MG63 (cell line): ENCODE measurements around the gene DEDD. TPM values are rescaled to one million over a fixed set of nuclear protein-coding genes. Genes with fewer than 3 reads are reported as not detected.
A peak's percentile ranks its signal among the peaks of the same experiment; 100 is the strongest.

Experiments used
- DNase-seq: peaks from one replicate; pipeline ENCODE4 v3.0.0-alpha.2; 2020
- H3K27me3 ChIP-seq: fragments of 250-450 bp; sonication (Bioruptor Pico); 2 replicates; pipeline ENCODE4 v1.5.1; 2020; ENCODE audit warnings: mild to moderate bottlenecking, moderate library complexity
- H3K36me3 ChIP-seq: fragments of 250-450 bp; sonication (Bioruptor Pico); 2 replicates; pipeline ENCODE4 v1.5.1; 2020; ENCODE audit warnings: mild to moderate bottlenecking, moderate library complexity
- H3K4me3 ChIP-seq: fragments of 250-450 bp; sonication (Bioruptor Pico); 2 replicates; pipeline ENCODE4 v1.5.1; 2020; ENCODE audit warnings: mild to moderate bottlenecking, moderate library complexity
- H3K9me3 ChIP-seq: fragments of 250-450 bp; sonication (Bioruptor Pico); 2 replicates; pipeline ENCODE4 v1.5.1; 2020; ENCODE audit warnings: mild to moderate bottlenecking, moderate library complexity
- total RNA-seq: library from RNA; depleted of rRNA; stranded (reverse); fragments of >200 nt; shearing (Covaris generic); gene quantifications from 2 replicates; pipeline ENCODE4 v1.2.3, GENCODE V29; 2014; ENCODE audit warnings: low replicate concordance

Gene DEDD
- total RNA-seq, 1 experiment from 2014 or later = 39.8 TPM

DNA sequence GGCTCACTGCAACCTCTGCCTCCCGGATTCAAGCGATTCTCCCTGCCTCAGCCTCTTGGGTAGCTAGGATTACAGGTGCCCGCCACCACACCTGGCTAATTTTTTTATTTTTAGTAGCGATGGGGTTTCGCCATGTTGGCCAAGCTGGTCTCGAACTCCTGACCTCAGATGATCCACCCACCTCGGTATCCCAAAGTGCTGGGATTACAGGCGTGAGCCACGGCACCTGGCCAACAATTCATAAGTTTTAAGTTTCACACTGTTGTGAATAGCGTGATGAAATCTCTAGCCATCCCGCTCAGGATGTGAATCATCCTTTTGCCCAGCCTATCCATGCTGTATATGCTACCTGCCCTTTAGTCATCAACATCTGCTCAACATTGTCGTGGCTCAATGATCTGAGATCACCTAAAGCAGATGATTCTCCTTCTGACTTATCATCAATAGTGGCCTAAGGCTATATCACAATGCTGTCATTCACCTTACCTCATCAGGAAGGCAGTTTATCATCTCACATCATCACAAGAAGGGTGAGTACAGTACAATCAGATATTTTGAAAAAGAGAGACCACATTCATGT, 17.2 kb downstream of the DEDD start:
- peak; percentile 83 for DNase-seq
- Histone ChIP-seq H3K36me3 (peaks cover 69% of the 10 kb centered on the region), H3K4me3 (no peak overlapping the region), H3K27me3 (no peaks in the 10 kb centered on the region), H3K9me3 (no peaks in the 10 kb centered on the region)

DNA sequence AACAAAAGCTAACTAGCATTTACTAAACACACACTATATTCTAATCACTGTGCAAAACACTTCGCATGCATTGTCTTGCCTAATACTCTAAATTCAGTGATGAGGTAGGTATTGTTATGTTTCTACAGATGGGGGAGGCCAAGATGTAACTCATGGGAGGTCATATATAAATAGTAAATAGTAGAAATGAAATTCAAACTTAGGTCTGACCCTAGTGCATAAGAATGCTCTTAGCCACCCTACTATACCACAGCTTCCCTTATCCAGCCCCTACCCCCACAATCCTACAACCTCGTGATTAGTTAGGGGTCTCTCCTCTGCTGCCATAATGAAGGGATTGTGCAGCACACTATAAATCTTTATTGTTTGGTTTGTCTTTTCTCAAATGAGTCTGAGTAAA, 17.9 kb downstream of the DEDD start:
- Histone ChIP-seq H3K36me3 (peaks cover 69% of the 10 kb centered on the region), H3K27me3 (no peaks in the 10 kb centered on the region), H3K4me3 (no peak overlapping the region), H3K9me3 (no peaks in the 10 kb centered on the region)
- no peak for DNase-seq

DNA sequence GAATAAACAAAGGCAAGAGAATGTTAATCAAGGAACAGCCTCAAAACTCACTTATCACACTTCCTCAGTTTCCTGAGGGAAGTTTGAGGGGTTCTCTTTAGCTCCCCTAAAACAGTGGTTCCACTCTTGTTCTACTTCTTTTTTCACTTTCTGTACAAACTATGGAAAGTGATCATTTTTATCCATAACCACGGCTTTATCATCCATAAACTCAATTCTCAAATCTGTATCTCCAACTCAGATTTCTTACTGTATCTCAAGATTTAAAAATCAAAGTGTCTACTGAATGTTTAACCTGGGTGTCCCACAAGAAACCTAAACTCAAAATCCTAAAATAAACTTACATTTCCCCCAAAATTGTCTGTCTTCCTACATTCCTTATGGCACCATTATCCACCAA, 18.6 kb downstream of the DEDD start:
- H3K9me3 ChIP-seq = no peaks in the 10 kb centered on the region
- peaks cover 69% of the 10 kb centered on the region for H3K36me3 ChIP-seq
- no peak for DNase-seq
- no peaks in the 10 kb centered on the region for H3K27me3 ChIP-seq
- H3K4me3 ChIP-seq = no peak overlapping the region

DNA sequence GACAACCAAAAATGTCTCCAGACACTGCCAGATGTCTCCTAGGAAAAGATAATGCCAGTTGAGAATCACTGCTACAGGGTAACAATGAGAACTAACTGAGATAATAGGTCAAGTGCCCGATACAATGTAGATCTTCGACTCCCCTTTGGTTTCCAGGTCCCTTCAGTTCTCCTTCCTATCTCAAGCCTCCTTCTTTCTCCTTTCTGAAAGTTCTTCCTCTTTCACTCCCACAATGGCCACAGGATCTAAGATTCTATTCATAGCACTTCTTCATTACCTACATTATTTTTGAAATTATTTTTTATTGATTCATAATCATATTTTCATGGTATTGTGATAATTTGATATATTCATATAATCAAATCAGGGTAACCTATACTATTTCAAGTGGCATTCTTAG, 20.9 kb downstream of the DEDD start:
- H3K4me3 ChIP-seq = no peak overlapping the region
- peaks cover 74% of the 10 kb centered on the region for H3K36me3 ChIP-seq
- no peak for DNase-seq
- H3K9me3 ChIP-seq = no peaks in the 10 kb centered on the region
- no peaks in the 10 kb centered on the region for H3K27me3 ChIP-seq

DNA sequence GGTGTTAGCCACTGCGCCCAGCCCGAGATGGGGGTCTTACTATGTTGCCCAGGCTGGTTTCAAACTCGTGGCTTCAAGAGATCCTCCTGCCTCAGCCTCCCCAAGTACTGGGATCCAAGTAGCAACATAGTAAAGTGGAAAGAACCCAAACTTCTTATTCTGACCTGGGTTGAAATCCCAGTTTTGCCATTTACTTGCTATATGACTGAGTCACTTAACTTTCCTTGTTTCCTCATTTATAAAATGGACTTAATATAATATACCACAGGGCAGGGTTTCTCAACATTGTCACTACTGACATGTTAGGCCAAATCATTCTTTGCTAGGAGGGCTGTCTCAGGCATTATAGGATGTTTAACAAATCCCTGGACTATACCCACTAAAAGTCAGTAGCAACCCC, 21.4 kb downstream of the DEDD start:
- no peak overlapping the region for H3K4me3 ChIP-seq
- H3K9me3 ChIP-seq = no peaks in the 10 kb centered on the region
- H3K36me3 ChIP-seq = peaks cover 73% of the 10 kb centered on the region

DNA sequence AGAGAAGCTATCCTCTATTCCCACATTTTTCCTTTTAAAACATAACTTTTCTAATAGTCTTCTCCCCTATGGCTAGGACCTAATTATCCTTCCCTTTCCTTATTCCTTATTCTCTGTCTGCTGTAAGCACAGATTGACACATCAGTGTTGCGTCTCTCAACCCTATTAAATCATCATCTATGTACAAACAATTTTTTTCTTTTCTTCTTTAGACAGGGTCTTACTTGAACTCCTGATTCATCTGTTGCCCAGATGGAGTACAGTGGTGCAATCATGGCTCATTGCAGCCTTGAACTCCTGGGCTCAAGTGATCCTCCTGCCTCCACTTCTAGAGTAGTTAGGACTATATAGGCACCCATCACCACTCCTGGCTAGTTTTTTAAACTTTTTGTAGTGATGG, 26.0 kb downstream of the DEDD start:
- no peak for DNase-seq
- Histone ChIP-seq H3K9me3 (no peaks in the 10 kb centered on the region), H3K27me3 (no peaks in the 10 kb centered on the region), H3K36me3 (peaks cover 63% of the 10 kb centered on the region), H3K4me3 (no peak overlapping the region)

More for the DNA sequence above, 21.4 kb downstream of the DEDD start:
- DNase-seq = no peak
- no peaks in the 10 kb centered on the region for H3K27me3 ChIP-seq

DNA sequence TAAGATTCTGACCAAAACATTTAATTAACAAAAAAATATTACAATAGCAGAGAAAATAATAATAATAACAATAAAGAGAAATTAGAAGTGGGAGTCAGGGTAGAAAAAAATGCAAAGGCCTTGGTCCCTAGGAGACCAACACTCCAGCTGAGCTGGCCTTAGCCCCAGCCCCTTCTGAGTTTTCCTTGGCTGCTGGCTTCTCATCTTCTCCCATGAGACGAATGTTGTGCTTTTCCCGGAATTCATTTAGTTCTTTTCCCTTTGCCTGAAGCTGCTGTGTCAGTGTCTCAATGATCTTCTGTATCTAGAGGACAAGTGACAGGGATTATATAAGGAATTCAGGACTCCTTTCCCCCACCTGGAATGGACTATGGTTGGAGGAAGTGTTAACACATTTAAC, 31.9 kb downstream of the DEDD start:
- H3K36me3 ChIP-seq = peaks cover 46% of the 10 kb centered on the region
- no peaks in the 10 kb centered on the region for H3K9me3 ChIP-seq
- H3K4me3 ChIP-seq = no peak overlapping the region
- DNase-seq = no peak
- H3K27me3 ChIP-seq = no peaks in the 10 kb centered on the region

DNA sequence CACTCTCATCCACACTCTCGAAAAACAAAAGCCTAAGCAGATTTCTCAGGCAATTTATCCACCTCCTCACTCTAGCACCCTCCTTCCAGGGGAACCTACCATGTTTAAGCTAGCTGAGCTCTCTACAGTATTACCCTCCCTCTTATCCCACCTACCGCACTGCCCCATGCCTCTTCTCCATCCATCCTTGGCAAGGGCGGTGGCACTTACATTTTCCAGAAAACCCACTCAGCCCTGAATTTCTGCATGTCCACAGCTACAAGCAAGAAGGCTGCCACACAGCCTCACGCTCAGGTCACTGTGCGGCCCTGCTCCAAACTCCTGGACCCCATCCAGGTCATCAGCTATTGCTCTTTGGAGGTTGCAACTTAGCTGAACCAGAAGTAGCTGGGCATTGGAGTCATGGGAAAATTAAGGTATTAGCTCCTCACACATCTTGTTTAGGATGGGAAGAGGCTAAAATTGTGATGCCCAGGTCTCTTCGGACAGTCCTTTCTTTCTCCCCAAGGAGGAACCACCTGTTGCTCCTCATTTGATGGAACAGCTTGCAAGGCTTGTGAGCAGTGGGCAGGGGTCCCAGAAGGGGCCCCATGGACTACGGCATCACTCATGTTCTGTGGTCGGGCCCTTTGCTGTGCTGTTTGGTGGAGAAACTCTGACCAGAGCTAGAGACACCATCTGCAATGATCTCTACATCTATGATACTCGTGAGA, 33.2 kb downstream of the DEDD start:
- Histone ChIP-seq H3K9me3 (no peaks in the 10 kb centered on the region), H3K4me3 (no peak overlapping the region), H3K27me3 (no peaks in the 10 kb centered on the region), H3K36me3 (peaks cover 42% of the 10 kb centered on the region)
- DNase-seq = no peak

DNA sequence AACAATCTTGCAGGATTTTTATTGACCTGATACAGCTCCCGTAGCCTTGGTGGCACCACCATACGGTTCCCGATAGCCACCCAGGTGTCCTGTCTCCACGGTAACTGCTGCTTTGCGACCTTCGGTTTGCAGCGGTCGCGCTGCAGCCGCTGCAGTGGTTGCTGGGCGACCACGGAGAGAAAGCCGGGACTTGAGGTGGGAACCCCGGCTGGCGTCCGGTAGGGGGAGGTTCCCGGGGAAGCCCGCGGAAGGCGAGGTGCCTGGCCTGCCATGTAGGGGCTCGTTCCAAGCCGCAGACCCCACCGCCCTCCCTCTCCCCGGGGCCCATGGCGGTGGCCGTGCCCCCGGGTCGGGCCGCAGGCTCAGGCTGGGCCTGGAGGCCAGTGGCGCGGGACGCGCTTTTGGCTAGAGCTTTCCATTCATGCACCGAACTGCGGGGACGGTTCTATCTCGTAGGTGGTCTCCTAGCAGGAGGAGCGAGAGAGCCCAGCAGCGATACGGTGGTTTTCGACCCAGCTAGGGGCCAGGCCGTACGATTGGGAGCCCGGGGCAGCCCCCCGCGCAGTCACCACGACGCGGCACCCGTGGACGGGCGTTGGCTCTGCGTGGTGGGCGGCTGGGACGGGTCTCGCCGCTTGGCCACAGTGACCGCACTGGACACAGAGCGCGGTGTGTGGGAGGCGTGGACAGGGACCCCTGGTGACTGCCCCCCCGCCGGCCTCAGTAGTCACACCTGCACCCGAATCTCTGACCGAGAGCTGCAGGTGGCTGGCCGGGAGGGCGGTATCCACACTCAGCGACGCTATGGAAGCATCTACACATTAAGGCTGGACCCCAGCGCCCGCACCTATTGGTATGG, 34.0 kb downstream of the DEDD start, which contains the start of gene KLHDC9:
TSS of gene KLHDC9 (plus strand) at position 152 of the 859 bp plus-strand sequence. CDS start at position 327, 175 bp downstream.
- no peak for DNase-seq
- no peak within 1 kb of the TSS for H3K4me3 ChIP-seq

DNA sequence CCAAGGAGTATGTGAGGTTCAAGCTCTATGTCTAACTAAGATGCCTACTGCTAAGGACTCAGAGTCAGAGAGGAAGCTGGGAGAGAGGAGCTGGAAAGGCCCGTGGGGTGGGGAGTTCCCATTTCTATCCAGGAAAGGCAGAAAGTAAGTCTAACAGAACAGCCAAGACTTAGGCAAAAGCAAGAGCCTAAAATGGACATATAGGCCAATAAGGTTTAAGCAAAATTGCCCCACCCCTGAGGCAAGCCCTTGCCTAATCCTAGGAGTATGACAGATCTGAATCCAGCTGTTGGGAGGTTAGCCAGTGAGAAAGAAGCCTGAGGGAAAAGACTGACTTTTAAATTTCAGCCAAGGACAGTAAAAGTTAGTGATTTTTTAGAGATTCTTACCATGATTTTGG, 35.9 kb downstream of the DEDD start:
- no peaks in the 10 kb centered on the region for H3K9me3 ChIP-seq
- DNase-seq = peak; percentile 56
- peaks cover 26% of the 10 kb centered on the region for H3K36me3 ChIP-seq
- H3K27me3 ChIP-seq = no peaks in the 10 kb centered on the region
- H3K4me3 ChIP-seq = no peak overlapping the region

More for the DNA sequence above, 34.0 kb downstream of the DEDD start, which contains the start of gene KLHDC9:
- no peaks in the 10 kb centered on the region for H3K27me3 ChIP-seq
- H3K9me3 ChIP-seq = no peaks in the 10 kb centered on the region
- peaks cover 37% of the 10 kb centered on the region for H3K36me3 ChIP-seq

DNA sequence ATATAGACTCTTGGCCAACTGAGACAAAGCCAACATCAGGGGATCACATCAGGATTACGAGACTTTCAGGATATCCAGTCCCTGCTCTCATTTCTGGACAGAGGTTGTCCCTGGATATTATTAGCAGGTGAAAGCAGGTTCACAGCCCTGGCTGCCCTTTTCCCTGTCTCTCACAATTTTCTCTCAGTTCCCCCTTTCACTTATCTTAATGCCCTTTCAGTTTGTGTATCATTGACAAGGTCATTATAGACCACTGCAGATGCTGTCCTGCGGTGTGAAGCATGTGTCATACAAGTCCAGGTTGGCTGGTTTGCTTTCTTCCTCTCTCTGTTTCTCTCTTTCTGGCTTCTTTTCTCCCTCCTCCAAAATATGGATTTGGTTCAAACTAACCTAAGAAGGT, 36.5 kb downstream of the DEDD start:
- no peak for DNase-seq

DNA sequence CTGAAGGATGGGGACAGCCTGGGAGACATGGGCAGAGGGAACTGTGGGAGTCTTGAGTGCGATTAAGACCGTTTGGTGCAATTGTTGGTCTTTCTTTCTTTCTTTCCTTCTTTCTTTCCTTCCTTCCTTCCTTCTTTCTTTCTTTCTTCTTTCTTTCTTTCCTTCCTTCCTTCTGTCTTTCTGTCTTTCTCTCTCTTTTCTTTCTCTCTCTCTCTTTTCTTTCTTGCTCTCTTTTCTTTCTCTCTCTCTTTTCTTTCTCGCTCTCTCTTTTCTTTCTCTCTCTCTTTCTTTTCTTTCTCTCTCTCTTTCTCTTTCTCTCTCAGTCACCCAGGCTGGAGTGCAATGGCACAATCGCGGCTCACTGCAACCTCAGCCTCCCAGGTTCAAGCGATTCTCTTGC, 37.2 kb downstream of the DEDD start:
- DNase-seq = no peak
- Histone ChIP-seq H3K9me3 (no peaks in the 10 kb centered on the region), H3K27me3 (no peaks in the 10 kb centered on the region), H3K4me3 (no peak overlapping the region), H3K36me3 (peaks cover 15% of the 10 kb centered on the region)

More for the DNA sequence above, 36.5 kb downstream of the DEDD start:
- Histone ChIP-seq H3K9me3 (no peaks in the 10 kb centered on the region), H3K36me3 (peaks cover 22% of the 10 kb centered on the region), H3K27me3 (no peaks in the 10 kb centered on the region), H3K4me3 (no peak overlapping the region)

DNA sequence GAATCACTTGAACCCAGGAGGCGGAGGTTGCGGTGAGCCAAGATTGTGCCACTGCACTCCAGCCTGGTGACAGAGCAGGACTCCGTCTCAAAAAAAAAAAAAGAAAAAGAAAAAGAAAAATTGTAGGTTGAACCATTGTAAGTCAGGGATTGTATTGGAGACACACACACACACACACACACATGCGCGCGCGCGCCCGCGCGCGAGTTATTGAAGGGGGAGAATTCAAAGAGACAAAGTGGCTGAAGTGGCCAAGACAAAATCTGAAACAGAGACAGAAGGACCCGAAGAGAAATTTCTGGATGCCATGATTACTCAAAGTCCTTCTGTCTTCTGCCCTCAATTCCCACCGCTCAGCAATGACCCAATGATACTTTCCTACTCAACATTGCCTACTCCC, 38.0 kb downstream of the DEDD start:
- no peak for DNase-seq
- Histone ChIP-seq H3K36me3 (peaks cover 8% of the 10 kb centered on the region), H3K9me3 (no peaks in the 10 kb centered on the region), H3K4me3 (no peak overlapping the region), H3K27me3 (no peaks in the 10 kb centered on the region)

DNA sequence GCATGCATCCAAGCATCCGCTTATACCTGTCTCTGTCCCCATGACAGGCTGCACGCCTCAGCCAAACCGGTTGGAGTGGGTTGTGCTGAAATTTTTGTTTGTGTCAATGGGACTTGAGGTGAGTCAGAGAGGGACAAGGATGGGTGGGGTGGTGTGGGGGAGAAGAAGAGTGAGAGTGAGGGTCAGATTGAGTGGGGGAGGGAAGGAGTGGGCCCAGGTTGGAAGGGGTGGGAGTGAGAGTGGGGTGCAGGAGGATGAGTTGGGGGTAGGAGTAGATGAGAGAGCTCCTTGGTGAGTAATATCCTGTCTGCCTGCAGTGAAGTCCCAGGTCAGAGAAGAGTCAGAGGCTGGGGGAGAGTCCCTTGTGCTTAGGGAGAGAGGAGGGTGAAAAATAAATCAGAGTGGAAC, 39.8 kb downstream of the DEDD start:
- Histone ChIP-seq H3K36me3 (no peaks in the 10 kb centered on the region; the same call in 1 of the 2 replicates), H3K27me3 (no peaks in the 10 kb centered on the region), H3K9me3 (no peaks in the 10 kb centered on the region), H3K4me3 (no peak overlapping the region)
- DNase-seq = peak; percentile 47

DNA sequence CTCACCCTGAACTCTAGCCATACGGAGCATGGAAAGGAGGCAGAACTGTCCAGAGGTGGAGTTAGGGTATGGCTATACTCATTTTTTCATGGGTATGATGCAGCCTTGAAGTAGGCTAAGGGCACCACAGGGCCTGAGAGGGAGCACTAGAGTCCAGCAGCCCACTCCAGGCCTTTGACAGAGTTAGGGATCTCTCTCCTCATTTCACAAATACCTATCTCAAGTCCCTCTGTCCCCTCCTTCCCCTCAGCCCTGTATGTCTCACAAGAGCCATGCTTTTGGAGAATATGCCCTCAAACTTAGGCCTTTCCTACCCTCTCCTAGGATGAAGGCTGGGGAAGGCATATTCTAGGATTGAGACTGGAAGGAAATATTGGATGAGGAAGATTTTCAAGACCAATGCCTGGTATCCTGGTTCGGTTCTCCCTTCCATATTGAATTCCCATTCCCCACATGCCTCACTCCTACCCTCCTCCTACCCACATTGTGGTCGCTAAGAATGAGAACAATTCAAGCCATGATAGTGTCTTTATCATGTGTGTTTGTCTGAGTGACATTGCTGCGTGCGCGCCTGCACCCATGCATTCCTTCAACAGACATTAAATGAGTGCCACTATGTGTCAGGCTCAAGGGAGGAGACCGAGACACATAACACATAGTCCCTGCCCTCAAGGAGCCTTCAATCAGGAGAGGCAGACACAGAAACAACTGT, 40.5 kb downstream of the DEDD start:
- H3K36me3 ChIP-seq = no peaks in the 10 kb centered on the region; the same call in 1 of the 2 replicates
- no peaks in the 10 kb centered on the region for H3K9me3 ChIP-seq
- no peaks in the 10 kb centered on the region for H3K27me3 ChIP-seq
- no peak for DNase-seq
- no peak overlapping the region for H3K4me3 ChIP-seq

DNA sequence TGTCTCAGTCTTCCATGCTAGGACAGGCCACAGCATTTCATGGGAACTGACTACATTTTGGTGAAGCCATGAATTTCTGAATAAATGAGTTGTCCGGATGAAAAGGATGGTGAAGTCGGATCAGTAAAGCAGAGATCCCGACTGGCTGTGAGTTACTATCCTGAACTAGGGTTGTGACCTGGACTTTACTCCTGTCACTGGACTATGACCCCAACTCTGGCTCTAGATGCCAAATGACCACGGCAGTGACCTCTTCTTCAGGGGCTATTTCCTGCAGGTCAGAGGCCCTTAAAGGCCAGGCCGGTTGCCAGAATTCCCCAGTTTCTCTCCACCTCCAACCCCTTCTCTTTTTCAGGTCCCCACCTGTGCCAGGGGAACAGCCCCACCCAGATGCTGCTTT, 41.4 kb downstream of the DEDD start:
- no peaks in the 10 kb centered on the region for H3K27me3 ChIP-seq
- no peak overlapping the region for H3K4me3 ChIP-seq
- DNase-seq = no peak
- H3K36me3 ChIP-seq = no peaks in the 10 kb centered on the region; the same call in 1 of the 2 replicates
- H3K9me3 ChIP-seq = no peaks in the 10 kb centered on the region

DNA sequence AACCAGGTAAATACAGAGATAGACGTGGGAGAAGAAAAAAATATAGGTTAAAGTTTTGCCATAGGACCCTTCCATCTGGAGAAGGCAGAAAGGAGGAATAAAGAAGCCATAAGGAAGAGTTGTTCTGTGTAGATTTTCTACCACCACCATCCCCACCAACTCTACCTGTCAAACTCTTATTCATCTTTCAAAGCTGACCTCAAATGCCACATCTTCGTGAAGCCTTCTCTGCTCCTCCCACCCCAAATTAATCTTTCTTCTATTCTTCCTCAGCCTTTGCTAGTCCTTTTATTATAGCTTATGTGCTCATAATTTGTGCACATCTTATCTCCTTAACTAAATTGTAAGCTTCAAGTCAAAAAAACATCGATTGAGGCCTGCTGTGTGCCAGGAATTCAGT, 41.9 kb downstream of the DEDD start:
- DNase-seq = no peak
- H3K27me3 ChIP-seq = no peaks in the 10 kb centered on the region
- H3K4me3 ChIP-seq = no peak overlapping the region
- H3K36me3 ChIP-seq = no peaks in the 10 kb centered on the region; the same call in 1 of the 2 replicates
- H3K9me3 ChIP-seq = no peaks in the 10 kb centered on the region
